ENCODE data around the gene GARIN5A. TPM values are rescaled to one million over a fixed set of nuclear protein-coding genes. Genes with fewer than 3 reads are reported as not detected.
A peak's percentile ranks its signal among the peaks of the same experiment; 100 is the strongest.

GARIN5A gene
- total and polyA plus RNA-seq, 9 of the 15 experiments (the other 6 are each of a cell fraction or from before 2014, with no cell fraction given): 0.10 to 0.82 (median 0.23) TPM; not detected in 2

DNA sequence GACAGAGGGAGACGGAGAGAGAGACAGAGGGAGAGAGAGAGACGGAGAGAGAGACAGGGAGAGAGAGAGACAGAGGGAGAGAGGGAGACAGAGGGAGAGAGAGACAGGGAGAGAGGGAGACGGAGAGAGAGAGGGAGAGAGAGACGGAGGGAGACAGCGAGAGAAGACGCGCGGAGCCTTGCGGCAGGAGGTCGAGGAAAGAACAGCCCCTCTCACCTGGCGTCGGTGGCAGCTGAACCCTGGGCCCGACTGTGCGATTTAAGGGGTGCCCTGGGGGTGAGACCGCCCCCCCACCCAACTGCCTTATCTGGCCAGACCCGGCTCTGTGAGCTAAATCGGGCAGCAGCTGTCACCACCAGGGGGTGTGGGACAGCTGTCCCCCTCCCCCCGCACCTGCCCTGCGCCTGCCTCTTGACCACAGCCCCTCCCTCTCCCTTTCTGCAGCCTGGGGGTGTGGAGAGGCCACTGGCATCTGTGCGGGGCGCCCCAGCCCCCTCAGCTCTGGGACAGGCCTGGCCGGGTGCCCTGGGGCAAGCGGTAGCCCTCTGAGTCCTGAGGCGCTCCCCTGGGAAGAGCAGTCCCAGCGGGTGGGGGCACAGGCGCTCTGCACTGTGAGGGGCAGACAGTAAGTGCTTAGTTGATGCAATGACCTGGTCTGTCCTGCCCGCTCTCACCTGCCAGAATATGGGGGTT, 23.6 kb upstream of the GARIN5A start (continued):
- TF ChIP-seq REST (IDR thresholded peaks at IDR 0.05; ENCODE audit: borderline replicate concordance): peak; percentile 60
- TF ChIP-seq REST (CRISPR knock-in tag; IDR thresholded peaks at IDR 0.05; ENCODE audit: low read depth): no peak
- peak; percentile 80 for TF ChIP-seq MEIS2 (IDR thresholded peaks at IDR 0.05; ENCODE audit: partially characterized antibody)
- TF ChIP-seq RCOR1 (IDR thresholded peaks at IDR 0.05; ENCODE audit: borderline replicate concordance in 1 of 2, low read depth in 2 of 2, low read length in 2 of 2): peak in 1 of 2 experiments; percentile 62; a peak in 2 of 4 replicates
- TF ChIP-seq GABPB2 (CRISPR knock-in tag; conservative IDR thresholded peaks at IDR 0.05): no peak
- no peak for TF ChIP-seq ZC3H8 (IDR thresholded peaks at IDR 0.05)
- TF ChIP-seq RFX1 (IDR thresholded peaks at IDR 0.05): no peak
- TF ChIP-seq SOX6 (IDR thresholded peaks at IDR 0.05): peak; percentile 27; the same call in 1 of the 2 replicates
- TF ChIP-seq, protein P1, sequence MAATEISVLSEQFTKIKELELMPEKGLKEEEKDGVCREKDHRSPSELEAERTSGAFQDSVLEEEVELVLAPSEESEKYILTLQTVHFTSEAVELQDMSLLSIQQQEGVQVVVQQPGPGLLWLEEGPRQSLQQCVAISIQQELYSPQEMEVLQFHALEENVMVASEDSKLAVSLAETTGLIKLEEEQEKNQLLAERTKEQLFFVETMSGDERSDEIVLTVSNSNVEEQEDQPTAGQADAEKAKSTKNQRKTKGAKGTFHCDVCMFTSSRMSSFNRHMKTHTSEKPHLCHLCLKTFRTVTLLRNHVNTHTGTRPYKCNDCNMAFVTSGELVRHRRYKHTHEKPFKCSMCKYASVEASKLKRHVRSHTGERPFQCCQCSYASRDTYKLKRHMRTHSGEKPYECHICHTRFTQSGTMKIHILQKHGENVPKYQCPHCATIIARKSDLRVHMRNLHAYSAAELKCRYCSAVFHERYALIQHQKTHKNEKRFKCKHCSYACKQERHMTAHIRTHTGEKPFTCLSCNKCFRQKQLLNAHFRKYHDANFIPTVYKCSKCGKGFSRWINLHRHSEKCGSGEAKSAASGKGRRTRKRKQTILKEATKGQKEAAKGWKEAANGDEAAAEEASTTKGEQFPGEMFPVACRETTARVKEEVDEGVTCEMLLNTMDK (IDR thresholded peaks at IDR 0.05; ENCODE audit: borderline replicate concordance, insufficient read depth, low read depth, low read length, poor library complexity, severe bottlenecking): peak; percentile 60
- no peak for TF ChIP-seq ATF1 (CRISPR knock-in tag; IDR thresholded peaks at IDR 0.05)
- no peak for TF ChIP-seq ATF1 (tag; IDR thresholded peaks at IDR 0.05)
- TF ChIP-seq PCBP1 (IDR thresholded peaks at IDR 0.05; ENCODE audit: low read depth, low read length, poor library complexity, severe bottlenecking): peak; percentile 89
- TF ChIP-seq NRF1 (conservative IDR thresholded peaks at IDR 0.05 in 1 of 2, IDR thresholded peaks at IDR 0.05 in 1 of 2): peak; percentile 58 to 65
- TF ChIP-seq EGR1 (conservative IDR thresholded peaks at IDR 0.05): peak; percentile 34
- TF ChIP-seq ZKSCAN3 (CRISPR knock-in tag; IDR thresholded peaks at IDR 0.05): no peak
- TF ChIP-seq GATA2 (CRISPR knock-in tag; IDR thresholded peaks at IDR 0.05): peak; percentile 71
- TF ChIP-seq NCOR1 (IDR thresholded peaks at IDR 0.05): peak; percentile 70
- TF ChIP-seq, protein P2, sequence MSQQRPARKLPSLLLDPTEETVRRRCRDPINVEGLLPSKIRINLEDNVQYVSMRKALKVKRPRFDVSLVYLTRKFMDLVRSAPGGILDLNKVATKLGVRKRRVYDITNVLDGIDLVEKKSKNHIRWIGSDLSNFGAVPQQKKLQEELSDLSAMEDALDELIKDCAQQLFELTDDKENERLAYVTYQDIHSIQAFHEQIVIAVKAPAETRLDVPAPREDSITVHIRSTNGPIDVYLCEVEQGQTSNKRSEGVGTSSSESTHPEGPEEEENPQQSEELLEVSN (IDR thresholded peaks at IDR 0.05; ENCODE audit: borderline replicate concordance in 1 of 2, extremely low read depth in 1 of 2, insufficient read depth in 1 of 2, insufficient read length in 1 of 2, low read depth in 1 of 2, low read length in 1 of 2, poor library complexity in 1 of 2, severe bottlenecking in 1 of 2): peak in 1 of 2 experiments; percentile 20
